ENCODE data around the gene SNRNP70.

The SNRNP70 gene

DNA sequence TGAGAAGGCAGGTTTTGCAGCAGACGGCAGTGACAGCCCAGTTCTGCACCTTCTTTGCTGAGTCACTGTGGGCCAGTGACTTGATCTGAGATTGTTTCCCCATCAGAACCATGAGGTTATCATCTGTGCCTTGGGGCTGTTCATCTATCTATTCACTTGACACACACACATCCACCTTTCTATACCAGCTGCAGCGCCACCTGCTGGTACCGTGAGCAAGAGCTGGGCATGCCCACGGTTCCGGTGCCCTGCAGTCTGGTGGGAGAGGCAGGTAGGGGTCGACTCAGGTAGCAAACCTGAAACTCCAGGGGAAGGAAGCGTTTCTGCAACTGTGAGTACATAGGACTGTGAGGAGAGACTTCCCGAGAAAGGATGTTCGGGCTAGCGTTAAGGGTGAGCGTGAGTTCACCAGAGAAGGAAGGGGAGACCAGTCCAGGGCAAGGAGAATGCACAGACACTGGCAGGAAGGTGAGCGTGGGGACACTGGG, 21.4 kb downstream of the SNRNP70 start:
- H3K4me3 ChIP-seq (ENCODE audit: low read length), result no peak overlapping the region
- H3K9me3 ChIP-seq (ENCODE audit: control insufficient read depth, low read length), result no peaks in the 10 kb centered on the region
- peaks cover 17% of the 10 kb centered on the region for H3K4me1 ChIP-seq (ENCODE audit: control insufficient read depth, insufficient read depth, low read length)
- no peak overlapping the region for H3K9ac ChIP-seq (ENCODE audit: low read length)
- peak; percentile 70 for DNase-seq (ENCODE audit: low read depth)
- peaks cover 73% of the 10 kb centered on the region for H3K36me3 ChIP-seq (ENCODE audit: control insufficient read depth, insufficient read depth, low read length, severe bottlenecking)
- no peaks in the 10 kb centered on the region for H3K27me3 ChIP-seq (replicated peaks; ENCODE audit: control insufficient read depth, insufficient read depth, low read length)

DNA sequence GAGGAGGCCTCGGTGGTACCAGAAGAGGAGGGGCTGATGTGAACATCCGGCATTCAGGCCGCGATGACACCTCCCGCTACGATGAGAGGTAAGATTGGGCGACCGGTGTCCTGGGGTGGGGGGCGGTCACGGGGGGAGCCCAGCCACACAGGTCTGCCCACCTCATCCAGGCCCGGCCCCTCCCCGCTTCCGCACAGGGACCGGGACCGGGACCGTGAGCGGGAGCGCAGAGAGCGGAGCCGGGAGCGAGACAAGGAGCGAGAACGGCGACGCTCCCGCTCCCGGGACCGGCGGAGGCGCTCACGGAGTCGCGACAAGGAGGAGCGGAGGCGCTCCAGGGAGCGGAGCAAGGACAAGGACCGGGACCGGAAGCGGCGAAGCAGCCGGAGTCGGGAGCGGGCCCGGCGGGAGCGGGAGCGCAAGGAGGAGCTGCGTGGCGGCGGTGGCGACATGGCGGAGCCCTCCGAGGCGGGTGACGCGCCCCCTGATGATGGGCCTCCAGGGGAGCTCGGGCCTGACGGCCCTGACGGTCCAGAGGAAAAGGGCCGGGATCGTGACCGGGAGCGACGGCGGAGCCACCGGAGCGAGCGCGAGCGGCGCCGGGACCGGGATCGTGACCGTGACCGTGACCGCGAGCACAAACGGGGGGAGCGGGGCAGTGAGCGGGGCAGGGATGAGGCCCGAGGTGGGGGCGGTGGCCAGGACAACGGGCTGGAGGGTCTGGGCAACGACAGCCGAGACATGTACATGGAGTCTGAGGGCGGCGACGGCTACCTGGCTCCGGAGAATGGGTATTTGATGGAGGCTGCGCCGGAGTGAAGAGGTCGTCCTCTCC, 22.6 kb downstream of the SNRNP70 start:
- H3K36me3 ChIP-seq (ENCODE audit: control insufficient read depth, insufficient read depth, low read length, severe bottlenecking), result peaks cover 64% of the 10 kb centered on the region
- H3K9me3 ChIP-seq (ENCODE audit: control insufficient read depth, low read length), result no peaks in the 10 kb centered on the region
- H3K4me1 ChIP-seq (ENCODE audit: control insufficient read depth, insufficient read depth, low read length), result peaks cover 17% of the 10 kb centered on the region
- H3K4me3 ChIP-seq (ENCODE audit: low read length), result no peak overlapping the region
- DNase-seq (ENCODE audit: low read depth), result no peak
- no peak overlapping the region for H3K9ac ChIP-seq (ENCODE audit: low read length)
- H3K27me3 ChIP-seq (replicated peaks; ENCODE audit: control insufficient read depth, insufficient read depth, low read length), result no peaks in the 10 kb centered on the region

DNA sequence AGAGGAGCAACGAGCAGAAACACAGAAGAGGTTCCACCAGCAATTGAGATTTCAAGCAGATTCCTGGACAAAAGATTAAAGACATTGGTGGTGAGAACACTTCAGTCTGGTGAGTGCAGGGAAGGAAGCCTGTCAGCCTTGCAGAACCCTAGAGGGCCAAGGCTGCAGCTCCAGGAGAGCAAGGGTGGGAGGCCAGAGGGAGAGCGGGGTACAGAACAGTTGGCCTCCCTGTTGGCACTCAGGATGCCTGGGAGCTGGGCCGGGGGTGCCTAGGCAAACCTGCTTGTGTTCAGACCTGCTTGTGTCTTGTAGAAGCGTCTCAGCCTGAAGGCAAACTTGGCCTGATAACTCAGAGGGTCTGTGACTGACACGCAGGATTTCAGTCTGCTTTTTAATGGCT, 23.8 kb downstream of the SNRNP70 start:
- peaks cover 57% of the 10 kb centered on the region for H3K36me3 ChIP-seq (ENCODE audit: control insufficient read depth, insufficient read depth, low read length, severe bottlenecking)

DNA sequence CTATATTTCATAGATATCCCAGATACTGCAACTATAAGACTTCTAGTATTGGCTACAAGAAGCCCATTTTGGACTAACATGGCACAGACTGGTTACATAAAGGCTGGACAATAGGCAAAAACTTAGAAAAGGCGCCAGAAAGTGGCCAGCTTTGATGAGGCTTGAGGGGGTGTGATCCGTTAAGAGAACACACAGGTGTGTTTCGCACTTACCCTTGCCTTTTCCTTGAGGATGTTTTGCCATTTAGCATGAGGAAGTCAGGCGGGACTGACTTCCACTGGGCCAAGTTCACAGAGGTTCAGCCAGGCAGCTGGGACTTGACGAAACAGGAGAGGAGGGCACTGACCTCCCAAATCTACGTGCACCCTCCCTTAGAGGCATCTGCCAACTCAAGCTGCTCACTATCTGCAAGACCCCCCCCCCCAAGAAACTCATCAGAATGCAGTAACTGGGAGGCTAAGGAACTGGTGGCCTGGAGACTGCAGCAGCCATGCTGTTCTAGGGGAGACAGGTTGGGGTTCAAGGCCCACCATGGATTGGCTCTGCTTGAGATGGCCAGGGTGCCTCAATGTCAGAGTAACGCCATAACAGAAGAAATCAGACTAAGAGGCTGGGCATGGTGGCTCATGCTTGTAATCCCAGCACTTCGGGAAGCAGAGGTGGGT, 24.4 kb downstream of the SNRNP70 start:
- no peaks in the 10 kb centered on the region for H3K9me3 ChIP-seq (ENCODE audit: control insufficient read depth, low read length)
- H3K36me3 ChIP-seq (ENCODE audit: control insufficient read depth, insufficient read depth, low read length, severe bottlenecking), result peaks cover 51% of the 10 kb centered on the region
- H3K27me3 ChIP-seq (replicated peaks; ENCODE audit: control insufficient read depth, insufficient read depth, low read length), result no peaks in the 10 kb centered on the region
- no peak overlapping the region for H3K9ac ChIP-seq (ENCODE audit: low read length)
- H3K4me1 ChIP-seq (ENCODE audit: control insufficient read depth, insufficient read depth, low read length), result peaks cover 22% of the 10 kb centered on the region
- DNase-seq (ENCODE audit: low read depth), result no peak
- H3K4me3 ChIP-seq (ENCODE audit: low read length), result no peak overlapping the region

More for the DNA sequence above, 23.8 kb downstream of the SNRNP70 start:
- no peak for DNase-seq (ENCODE audit: low read depth)
- Histone ChIP-seq H3K4me3 (ENCODE audit: low read length) (no peak overlapping the region), H3K9me3 (ENCODE audit: control insufficient read depth, low read length) (no peaks in the 10 kb centered on the region), H3K9ac (ENCODE audit: low read length) (no peak overlapping the region), H3K27me3 (replicated peaks; ENCODE audit: control insufficient read depth, insufficient read depth, low read length) (no peaks in the 10 kb centered on the region), H3K4me1 (ENCODE audit: control insufficient read depth, insufficient read depth, low read length) (peaks cover 22% of the 10 kb centered on the region)

DNA sequence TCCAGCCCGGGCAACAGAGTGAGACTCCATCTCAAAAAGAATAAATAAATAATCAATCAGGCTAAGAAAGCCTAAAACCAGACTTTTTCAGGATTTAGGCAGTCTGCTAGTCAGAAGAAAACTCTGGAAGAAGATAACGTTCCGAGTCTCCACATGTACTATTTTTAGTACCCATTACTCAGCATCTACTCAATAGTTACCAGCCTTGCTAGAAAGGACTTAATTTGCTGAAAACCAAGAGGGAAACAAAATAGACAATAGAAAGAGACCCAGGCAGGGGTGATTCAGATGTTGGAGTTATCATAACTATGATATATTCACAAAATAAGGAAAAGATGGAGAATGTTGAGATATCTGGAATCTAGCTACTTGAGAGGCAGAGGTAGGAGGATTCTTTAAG, 25.3 kb downstream of the SNRNP70 start:
- Histone ChIP-seq H3K36me3 (ENCODE audit: control insufficient read depth, insufficient read depth, low read length, severe bottlenecking) (peaks cover 43% of the 10 kb centered on the region), H3K9ac (ENCODE audit: low read length) (no peak overlapping the region), H3K4me1 (ENCODE audit: control insufficient read depth, insufficient read depth, low read length) (peaks cover 27% of the 10 kb centered on the region), H3K4me3 (ENCODE audit: low read length) (no peak overlapping the region), H3K27me3 (replicated peaks; ENCODE audit: control insufficient read depth, insufficient read depth, low read length) (no peaks in the 10 kb centered on the region), H3K9me3 (ENCODE audit: control insufficient read depth, low read length) (no peaks in the 10 kb centered on the region)
- peak; percentile 43 for DNase-seq (ENCODE audit: low read depth)

DNA sequence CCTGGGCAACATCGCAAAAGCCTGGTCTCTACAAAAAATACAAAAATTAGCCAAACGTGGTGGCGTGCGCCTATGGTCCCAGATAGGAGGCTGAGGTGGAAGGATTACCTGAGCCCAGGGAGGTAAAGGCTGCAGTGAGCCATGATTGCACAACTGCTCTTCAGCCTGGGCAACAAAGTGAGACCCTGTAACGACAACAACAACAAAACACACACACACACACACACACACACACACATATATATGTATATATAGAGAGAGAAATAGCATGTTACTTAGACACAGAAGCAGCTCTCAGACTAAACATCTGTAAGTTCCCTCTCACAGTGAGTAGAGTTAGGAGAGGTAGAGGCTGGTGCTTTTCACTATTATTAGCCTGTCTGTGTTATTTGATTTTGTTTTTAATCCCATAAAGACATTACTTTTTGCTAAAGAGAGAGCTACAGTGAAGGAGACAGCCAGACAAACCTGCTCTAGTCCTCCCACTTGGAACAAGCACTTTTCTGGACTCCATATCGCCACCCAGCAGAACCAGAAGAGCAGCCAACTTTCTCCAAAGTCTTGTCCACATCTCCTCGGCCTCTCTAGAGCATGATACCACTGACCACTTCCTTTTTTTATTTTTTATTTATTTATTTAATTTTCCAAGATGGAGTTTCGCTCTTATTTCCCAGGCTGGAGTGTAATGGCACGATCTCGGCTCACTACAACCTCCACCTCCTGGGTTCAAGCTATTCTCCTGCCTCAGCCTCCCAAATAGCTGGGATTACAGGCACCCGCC, 26.2 kb downstream of the SNRNP70 start:
- no peak overlapping the region for H3K4me3 ChIP-seq (ENCODE audit: low read length)
- H3K4me1 ChIP-seq (ENCODE audit: control insufficient read depth, insufficient read depth, low read length), result peaks cover 27% of the 10 kb centered on the region
- no peaks in the 10 kb centered on the region for H3K27me3 ChIP-seq (replicated peaks; ENCODE audit: control insufficient read depth, insufficient read depth, low read length)
- no peaks in the 10 kb centered on the region for H3K9me3 ChIP-seq (ENCODE audit: control insufficient read depth, low read length)
- H3K36me3 ChIP-seq (ENCODE audit: control insufficient read depth, insufficient read depth, low read length, severe bottlenecking), result peaks cover 35% of the 10 kb centered on the region
- H3K9ac ChIP-seq (ENCODE audit: low read length), result no peak overlapping the region
- no peak for DNase-seq (ENCODE audit: low read depth)

DNA sequence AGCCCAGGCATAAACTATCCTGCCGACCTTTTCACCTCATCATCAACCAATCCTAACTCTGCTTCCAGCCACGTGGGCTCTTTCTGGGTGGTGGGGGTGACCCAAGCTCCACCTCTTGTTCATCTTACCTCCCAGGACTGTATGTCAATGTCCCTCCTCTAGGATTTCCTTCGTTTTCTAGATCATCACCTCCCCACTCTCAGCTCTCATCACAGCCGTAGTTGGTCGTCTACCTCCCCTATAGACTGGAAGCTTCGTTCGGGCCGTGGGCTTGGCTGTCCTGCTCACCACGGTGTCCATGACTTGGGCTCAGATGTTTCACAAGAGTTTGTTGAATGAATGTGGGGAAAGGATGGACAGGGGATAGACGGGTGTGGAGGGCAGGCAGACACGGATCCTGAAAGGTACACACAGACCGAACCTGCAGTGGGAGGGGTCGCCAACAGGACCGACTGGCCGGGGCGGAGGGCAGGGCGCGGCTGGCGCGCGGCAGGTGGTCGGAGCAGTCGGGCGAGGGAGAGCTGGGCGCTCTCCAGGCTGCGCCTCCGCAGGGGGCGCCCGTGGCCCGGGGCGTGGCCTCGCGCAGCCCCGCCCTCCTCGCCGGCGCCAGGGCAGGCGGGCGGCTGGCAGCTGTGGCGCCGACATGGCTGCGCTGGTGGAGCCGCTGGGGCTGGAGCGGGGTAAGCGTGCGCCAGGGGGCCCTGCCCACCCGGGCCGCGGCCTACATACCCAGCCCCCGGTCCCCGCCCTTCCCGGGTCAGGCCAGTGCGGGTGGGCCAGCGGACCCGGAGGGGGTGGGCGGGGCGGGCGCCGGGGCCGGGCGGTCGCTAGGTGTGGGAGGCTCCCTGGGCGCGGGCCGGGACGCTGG, 28.7 kb downstream of the SNRNP70 start, which contains the start of gene LIN7B:
LIN7B (plus strand) TSS at position 609 of the 868 bp plus-strand sequence; CDS start at position 644, 35 bp downstream.
- DNase-seq (ENCODE audit: low read depth), result peak; percentile 88
- Histone ChIP-seq H3K4me3 (ENCODE audit: low read length) (peak within 1 kb of the TSS; percentile 86), H3K9ac (ENCODE audit: low read length) (peak within 1 kb of the TSS; percentile 89), H3K27me3 (replicated peaks; ENCODE audit: control insufficient read depth, insufficient read depth, low read length) (no peaks in the 10 kb centered on the region), H3K4me1 (ENCODE audit: control insufficient read depth, insufficient read depth, low read length) (peaks cover 37% of the 10 kb centered on the region), H3K9me3 (ENCODE audit: control insufficient read depth, low read length) (no peaks in the 10 kb centered on the region), H3K36me3 (ENCODE audit: control insufficient read depth, insufficient read depth, low read length, severe bottlenecking) (peaks cover 9% of the 10 kb centered on the region)

DNA sequence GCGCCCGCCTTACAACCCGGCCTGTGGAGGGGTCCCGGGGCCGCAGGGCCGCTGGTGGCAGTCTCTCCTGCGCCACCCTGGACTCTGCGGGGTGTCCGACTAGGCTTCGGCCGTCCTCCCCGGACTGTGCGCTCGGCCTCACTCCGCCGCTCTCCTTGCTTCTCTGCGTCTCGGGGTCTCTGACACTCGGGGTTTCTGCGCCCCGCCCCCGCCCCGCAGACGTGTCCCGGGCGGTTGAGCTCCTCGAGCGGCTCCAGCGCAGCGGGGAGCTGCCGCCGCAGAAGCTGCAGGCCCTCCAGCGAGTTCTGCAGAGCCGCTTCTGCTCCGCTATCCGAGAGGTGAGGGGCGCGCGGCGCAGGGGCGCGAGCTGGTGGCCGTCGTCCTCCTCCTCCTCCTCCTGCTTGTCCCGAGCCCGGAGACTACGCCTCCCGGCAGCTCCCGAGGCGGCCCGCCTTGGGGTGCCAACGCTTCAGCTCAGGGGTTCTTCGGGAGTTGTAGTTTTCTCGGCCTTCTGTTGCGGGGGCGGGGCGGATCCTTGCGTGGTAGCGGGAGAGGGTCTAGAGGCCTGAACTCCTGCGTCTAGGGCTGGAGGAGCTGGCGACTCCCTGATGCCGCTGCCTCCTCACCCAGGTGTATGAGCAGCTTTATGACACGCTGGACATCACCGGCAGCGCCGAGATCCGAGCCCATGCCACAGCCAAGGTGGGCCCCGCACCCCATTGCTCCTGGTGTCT, 29.5 kb downstream of the SNRNP70 start:
- H3K9me3 ChIP-seq (ENCODE audit: control insufficient read depth, low read length), result no peaks in the 10 kb centered on the region
- H3K27me3 ChIP-seq (replicated peaks; ENCODE audit: control insufficient read depth, insufficient read depth, low read length), result no peaks in the 10 kb centered on the region
- peak overlapping the region; percentile 86 for H3K4me3 ChIP-seq (ENCODE audit: low read length)
- peaks cover under 1% of the 10 kb centered on the region for H3K36me3 ChIP-seq (ENCODE audit: control insufficient read depth, insufficient read depth, low read length, severe bottlenecking)
- peak overlapping the region; percentile 89 for H3K9ac ChIP-seq (ENCODE audit: low read length)
- H3K4me1 ChIP-seq (ENCODE audit: control insufficient read depth, insufficient read depth, low read length), result peaks cover 40% of the 10 kb centered on the region
- peak; percentile 76 for DNase-seq (ENCODE audit: low read depth)

DNA sequence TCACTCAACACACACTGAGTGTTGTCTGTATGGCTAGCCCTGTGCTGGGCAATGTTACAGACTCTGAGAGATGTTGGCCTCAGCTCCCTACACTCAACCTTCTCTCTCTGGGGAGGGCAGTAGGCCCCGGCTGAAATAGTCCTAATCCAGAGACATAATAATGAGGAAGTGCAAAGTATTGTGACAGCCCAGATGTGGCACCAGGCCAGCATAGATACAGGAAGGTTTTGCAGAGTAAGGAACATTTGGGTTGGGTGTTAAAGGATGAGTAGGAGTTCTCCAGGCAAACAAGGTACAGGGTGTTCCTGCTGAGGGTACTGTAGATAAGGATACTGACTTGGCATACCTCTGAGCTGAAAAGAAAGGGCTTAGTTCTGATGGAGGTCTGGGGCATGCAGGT, 31.3 kb downstream of the SNRNP70 start:
- no peak overlapping the region for H3K9ac ChIP-seq (ENCODE audit: low read length)
- H3K27me3 ChIP-seq (replicated peaks; ENCODE audit: control insufficient read depth, insufficient read depth, low read length), result peaks cover 8% of the 10 kb centered on the region
- H3K36me3 ChIP-seq (ENCODE audit: control insufficient read depth, insufficient read depth, low read length, severe bottlenecking), result no peaks in the 10 kb centered on the region
- H3K4me1 ChIP-seq (ENCODE audit: control insufficient read depth, insufficient read depth, low read length), result peaks cover 24% of the 10 kb centered on the region
- H3K9me3 ChIP-seq (ENCODE audit: control insufficient read depth, low read length), result no peaks in the 10 kb centered on the region
- no peak overlapping the region for H3K4me3 ChIP-seq (ENCODE audit: low read length)
- no peak for DNase-seq (ENCODE audit: low read depth)
